ENCODE data around the gene TRUB2. TPM values are rescaled to one million over a fixed set of nuclear protein-coding genes. Genes with fewer than 3 reads are reported as not detected.

TRUB2 gene
- polyA plus RNA-seq, 1 experiment: 25.9 TPM

GRCh38 chr9:128369024-128369706, 46.9 kb upstream of the TRUB2 start:
- CTCF ChIA-PET: interaction anchor here (4.4 kb wide), 1 partner anchor 51 kb away, joined by 12 read pairs; the partner anchor contains the start of gene CERCAM
- POLR2A ChIA-PET: no interaction called here
- no peak for DNase-seq (ENCODE audit: low read depth)

GRCh38 chr9:128365525-128365924, 43.3 kb upstream of the TRUB2 start:
- TF ChIP-seq CTCF (IDR thresholded peaks at IDR 0.05; ENCODE audit: insufficient read depth, low read depth, low read length): no peak
- no peaks in the 10 kb centered on the region for H3K36me3 ChIP-seq (ENCODE audit: control insufficient read depth, insufficient read depth, low read length)
- no peaks in the 10 kb centered on the region for H3K27me3 ChIP-seq (ENCODE audit: control insufficient read depth, insufficient read depth, low read length)
- no peak for DNase-seq (ENCODE audit: low read depth)
- POLR2A ChIA-PET: interaction anchor here (0.5 kb wide), 1 partner anchor 272 kb away, joined by 3 read pairs; no protein-coding TSS in a partner anchor
- H3K4me3 ChIP-seq (ENCODE audit: low read depth, low read length): no peak overlapping the region
- CTCF ChIA-PET: interaction anchor here (1.1 to 9.0 kb wide), 5 partner anchors 45 to 73 kb away, joined by 3 to 108 read pairs (median 5); partner anchors contain the start of gene CERCAM

More at GRCh38 chr9:128369024-128369706, 46.9 kb upstream of the TRUB2 start:
- Histone ChIP-seq H3K27me3 (ENCODE audit: control insufficient read depth, insufficient read depth, low read length) (no peaks in the 10 kb centered on the region), H3K36me3 (ENCODE audit: control insufficient read depth, insufficient read depth, low read length) (peaks cover 2% of the 10 kb centered on the region; the same call in 1 of the 2 replicates), H3K4me3 (ENCODE audit: low read depth, low read length) (no peak overlapping the region)
- TF ChIP-seq CTCF (IDR thresholded peaks at IDR 0.05; ENCODE audit: insufficient read depth, low read depth, low read length): no peak

DNA sequence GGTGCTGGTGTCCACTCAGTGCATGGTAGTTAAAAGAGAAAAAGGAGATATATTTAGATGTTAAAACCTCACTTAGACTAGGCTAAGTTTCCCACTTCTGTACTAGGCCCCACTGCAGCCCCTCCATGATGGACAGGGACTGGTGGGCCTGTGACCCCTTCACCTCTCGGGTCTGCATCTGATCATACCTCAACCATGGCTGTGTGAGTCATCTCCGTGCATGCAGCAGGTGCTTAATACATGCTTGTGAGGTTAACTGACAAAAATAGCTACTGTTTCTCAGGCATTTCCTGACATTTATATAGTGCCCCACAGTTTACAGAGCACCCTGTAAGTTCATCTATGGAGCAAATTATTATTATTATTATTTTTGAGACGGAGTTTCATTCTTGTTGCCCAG, 40.5 kb upstream of the TRUB2 start:
- no peak for TF ChIP-seq CTCF (IDR thresholded peaks at IDR 0.05; ENCODE audit: insufficient read depth, low read depth, low read length)
- H3K36me3 ChIP-seq (ENCODE audit: control insufficient read depth, insufficient read depth, low read length): no peaks in the 10 kb centered on the region
- no peak overlapping the region for H3K4me3 ChIP-seq (ENCODE audit: low read depth, low read length)
- no peak for DNase-seq (ENCODE audit: low read depth)
- POLR2A ChIA-PET: interaction anchor here (1.7 kb wide), 1 partner anchor 8 kb away, joined by 6 read pairs; the partner anchor contains the start of gene URM1
- CTCF ChIA-PET: interaction anchor here (0.6 to 9.0 kb wide), 31 partner anchors 9 to 274 kb away, joined by 3 to 108 read pairs (median 4); partner anchors contain the start of genes CERCAM and URM1
- H3K27me3 ChIP-seq (ENCODE audit: control insufficient read depth, insufficient read depth, low read length): no peaks in the 10 kb centered on the region

GRCh38 chr9:128361986-128362646, 39.9 kb upstream of the TRUB2 start:
- peak; percentile 42 for DNase-seq (ENCODE audit: low read depth)
- CTCF ChIA-PET: interaction anchor here (0.6 to 9.0 kb wide), 34 partner anchors 9 to 274 kb away, joined by 3 to 108 read pairs (median 4); partner anchors contain the start of genes CERCAM and URM1
- peak; percentile 94 for TF ChIP-seq CTCF (IDR thresholded peaks at IDR 0.05; ENCODE audit: insufficient read depth, low read depth, low read length)
- POLR2A ChIA-PET: interaction anchor here (1.4 to 1.7 kb wide), 2 partner anchors 9 to 171 kb away, joined by 4 to 6 read pairs; partner anchors contain the start of gene URM1
- no peaks in the 10 kb centered on the region for H3K36me3 ChIP-seq (ENCODE audit: control insufficient read depth, insufficient read depth, low read length)
- H3K4me3 ChIP-seq (ENCODE audit: low read depth, low read length): peak overlapping the region; percentile 21
- no peaks in the 10 kb centered on the region for H3K27me3 ChIP-seq (ENCODE audit: control insufficient read depth, insufficient read depth, low read length)

Measured in BJ (cell line).